ENCODE measurements around the gene GALP. TPM values are rescaled to one million over a fixed set of nuclear protein-coding genes. Genes with fewer than 3 reads are reported as not detected.
"Not testable (repeated sequence)": the region's sequence is repeated elsewhere in the genome, so short reads cannot be mapped to it uniquely, and the experiment has no call there.

GALP gene
- total RNA-seq, 1 donor = not detected

- H3K4me3 ChIP-seq (ENCODE audit: low read depth, low read length) = no peak overlapping the region
- TF ChIP-seq CTCF (IDR thresholded peaks at IDR 0.05; ENCODE audit: insufficient read depth, low read depth, low read length) = no peak
- no peak for DNase-seq (ENCODE audit: low read depth)
These were observed 12.7 kb upstream of the GALP start for GRCh38 chr19:56163097-56163496.

- no peak for TF ChIP-seq CTCF (IDR thresholded peaks at IDR 0.05; ENCODE audit: insufficient read depth, low read depth, low read length)
- H3K4me3 ChIP-seq (ENCODE audit: low read depth, low read length) = no peak overlapping the region
- DNase-seq (ENCODE audit: low read depth) = peak; percentile 11
These were observed 8.7 kb upstream of the GALP start for GRCh38 chr19:56167064-56167578.

GRCh38 chr19:56170261-56170660, 5.5 kb upstream of the GALP start:
- DNase-seq (ENCODE audit: low read depth) = no peak
- H3K4me3 ChIP-seq (ENCODE audit: low read depth, low read length) = no peak overlapping the region
- TF ChIP-seq CTCF (IDR thresholded peaks at IDR 0.05; ENCODE audit: insufficient read depth, low read depth, low read length) = no peak

- no peak for TF ChIP-seq CTCF (IDR thresholded peaks at IDR 0.05; ENCODE audit: insufficient read depth, low read depth, low read length)
- DNase-seq (ENCODE audit: low read depth) = no peak
- H3K4me3 ChIP-seq (ENCODE audit: low read depth, low read length) = no peak overlapping the region
These were observed 1.7 kb upstream of the GALP start for GRCh38 chr19:56174086-56174485.

- TF ChIP-seq CTCF (IDR thresholded peaks at IDR 0.05; ENCODE audit: insufficient read depth, low read depth, low read length) = no peak
- no peak for DNase-seq (ENCODE audit: low read depth)
- H3K4me3 ChIP-seq (ENCODE audit: low read depth, low read length) = no peak overlapping the region
These were observed 1.3 kb upstream of the GALP start for GRCh38 chr19:56174550-56174949.

- DNase-seq (ENCODE audit: low read depth); H3K4me3 ChIP-seq (ENCODE audit: low read depth, low read length): not testable (repeated sequence)
These were observed 502 bp downstream of the GALP start for GRCh38 chr19:56176310-56176709.

- no peak for TF ChIP-seq CTCF (IDR thresholded peaks at IDR 0.05; ENCODE audit: insufficient read depth, low read depth, low read length)
- no peak for DNase-seq (ENCODE audit: low read depth)
- no peak overlapping the region for H3K4me3 ChIP-seq (ENCODE audit: low read depth, low read length)
These were observed 1.1 kb downstream of the GALP start for GRCh38 chr19:56176881-56177280.

Measured in fibroblast of villous mesenchyme (primary cell).